HepG2 (cell line): ENCODE results near the gene FBXO33. TPM values are rescaled to one million over a fixed set of nuclear protein-coding genes. Genes with fewer than 3 reads are reported as not detected.
A peak's percentile ranks its signal among the peaks of the same experiment; 100 is the strongest.

Source experiments
- CTCF ChIP-seq: sonication (generic); formaldehyde crosslinking; IDR thresholded peaks from 2 replicates; pipeline ENCODE4 v1.5.0; 2020; ENCODE audit warnings: mild to moderate bottlenecking, missing genetic modification reagents, moderate library complexity
- E2F5 ChIP-seq: sonication (generic); formaldehyde crosslinking; conservative IDR thresholded peaks from 2 replicates; pipeline ENCODE4 v1.4.0; 2020; ENCODE audit warnings: missing genetic modification reagents
- GABPA ChIP-seq, 2 experiments: IDR thresholded peaks; 2 replicates each; pipeline ENCODE4 v1.6.1; 2011 to 2016; ENCODE audit warnings: low read depth in 2 of 2, low read length in 1 of 2, missing biosample characterization in 1 of 2, missing genetic modification characterization in 1 of 2
- GLMP ChIP-seq: sonication (generic); formaldehyde crosslinking; IDR thresholded peaks from 2 replicates; pipeline ENCODE4 v1.9.0; 2021; ENCODE audit warnings: missing genetic modification reagents, mild to moderate bottlenecking, borderline replicate concordance
- KLF6 ChIP-seq: IDR thresholded peaks from 2 replicates; pipeline ENCODE4 v1.8.0; 2016; ENCODE audit warnings: missing biosample characterization, missing genetic modification reagents
- MTERF4 ChIP-seq: sonication (generic); formaldehyde crosslinking; IDR thresholded peaks from 2 replicates; pipeline ENCODE4 v1.8.0; 2023; ENCODE audit warnings: mild to moderate bottlenecking, missing genetic modification reagents
- NFYB ChIP-seq: sonication (generic); formaldehyde crosslinking; IDR thresholded peaks from 2 replicates; pipeline ENCODE4 v1.4.0; 2020; ENCODE audit warnings: missing genetic modification reagents
- PREB ChIP-seq: sonication (generic); formaldehyde crosslinking; IDR thresholded peaks from 2 replicates; pipeline ENCODE4 v1.4.0; 2020; ENCODE audit warnings: missing genetic modification reagents
- TBX3 ChIP-seq: fragments of 450-650 bp; IDR thresholded peaks from 2 replicates; pipeline ENCODE4 v1.6.1; 2017; ENCODE audit warnings: antibody characterized with exemption, mild to moderate bottlenecking, inconsistent platforms, borderline replicate concordance
- THYN1 ChIP-seq: sonication (generic); formaldehyde crosslinking; IDR thresholded peaks from 2 replicates; pipeline ENCODE4 v1.8.1; 2023; ENCODE audit warnings: low read depth, mild to moderate bottlenecking, moderate library complexity, missing genetic modification reagents, borderline replicate concordance
- YEATS4 ChIP-seq: sonication (generic); formaldehyde crosslinking; IDR thresholded peaks from 2 replicates; pipeline ENCODE4 v1.4.0; 2020; ENCODE audit warnings: missing genetic modification reagents, borderline replicate concordance
- ZBTB3 ChIP-seq: sonication (generic); formaldehyde crosslinking; IDR thresholded peaks from 2 replicates; pipeline ENCODE4 v1.4.0; 2020; ENCODE audit warnings: low read depth, mild to moderate bottlenecking, moderate library complexity, missing genetic modification reagents, borderline replicate concordance
- ZBTB37 ChIP-seq: sonication (generic); formaldehyde crosslinking; IDR thresholded peaks from 2 replicates; pipeline ENCODE4 v1.4.0; 2020; ENCODE audit warnings: mild to moderate bottlenecking, missing genetic modification reagents
- ZBTB38 ChIP-seq: sonication (generic); formaldehyde crosslinking; IDR thresholded peaks from 2 replicates; pipeline ENCODE4 v1.5.1; 2020; ENCODE audit warnings: mild to moderate bottlenecking, missing genetic modification reagents
- ZNF639 ChIP-seq: conservative IDR thresholded peaks from 2 replicates; pipeline ENCODE4 v1.6.1; 2018; ENCODE audit warnings: missing genetic modification reagents
- ZNF772 ChIP-seq: sonication (generic); formaldehyde crosslinking; IDR thresholded peaks from 2 replicates; pipeline ENCODE4 v1.5.0; 2020; ENCODE audit warnings: mild to moderate bottlenecking, missing genetic modification reagents
- ZNF788 ChIP-seq: sonication (generic); formaldehyde crosslinking; IDR thresholded peaks from 2 replicates; pipeline ENCODE4 v1.5.0; 2020; ENCODE audit warnings: mild to moderate bottlenecking, missing genetic modification reagents, borderline replicate concordance
- ZNF850 ChIP-seq: sonication (generic); formaldehyde crosslinking; conservative IDR thresholded peaks from 2 replicates; pipeline ENCODE4 v1.9.0; 2021; ENCODE audit warnings: mild to moderate bottlenecking, missing genetic modification reagents
- polyA plus RNA-seq, 8 experiments: library from polyadenylated mRNA; depleted of rRNA in 3 of 8; stranded (reverse) in 7 of 8; unstranded in 1 of 8; fragments of >200 nt; fragmentation: Illumina TruSeq in 4 of 8; extraction: Trizol in 4 of 8; gene quantifications; 2 replicates each; pipeline versions ENCODE4 v1.2.1 to v1.2.3, GENCODE V29; 2011 to 2016; ENCODE audit warnings: low read depth in 4 of 8, missing spikeins in 1 of 8, mixed read lengths in 1 of 8; ENCODE audit not compliant: insufficient read depth in 1 of 8
- total RNA-seq, 5 experiments: library from RNA; depleted of rRNA; stranded (reverse); fragments of >200 nt; fragmentation: Illumina TruSeq; extraction: Trizol; gene quantifications; 2 replicates each; pipeline ENCODE4 v1.2.3, GENCODE V29; 2016; ENCODE audit warnings: low read depth in 1 of 5

FBXO33 gene
- total and polyA plus RNA-seq, 2 of the 13 experiments (the other 11 are each of a cell fraction or from before 2014, with no cell fraction given), result 15.5 to 16.9 TPM

GRCh38 chr14:39432619-39433451, 602 bp upstream of the FBXO33 start (continued):
- TF ChIP-seq GLMP (CRISPR knock-in tag) (no peak; the same call in 1 of the 2 replicates), THYN1 (peak; percentile 95), YEATS4 (CRISPR knock-in tag) (peak; percentile 98), ZBTB37 (CRISPR knock-in tag) (peak; percentile 72), TBX3 (peak; percentile 90), MTERF4 (CRISPR knock-in tag) (peak; percentile 13; the same call in 1 of the 2 replicates), CTCF (CRISPR knock-in tag) (peak; percentile 86), E2F5 (peak; percentile 43; the same call in 1 of the 2 replicates), ZBTB38 (peak; percentile 87), ZNF788 (CRISPR knock-in tag) (peak; percentile 83), NFYB (CRISPR knock-in tag) (peak; percentile 41), ZNF772 (CRISPR knock-in tag) (peak; percentile 94), PREB (CRISPR knock-in tag) (peak; percentile 94; the same call in 1 of the 2 replicates), ZBTB3 (CRISPR knock-in tag) (peak; percentile 67; the same call in 1 of the 2 replicates), KLF6 (CRISPR knock-in tag) (peak; percentile 60; the same call in 1 of the 2 replicates), ZNF850 (CRISPR knock-in tag) (0 out of 2 replicates have a peak, but pooled peaks have one; percentile 60), ZNF639 (peak; percentile 90), GABPA (IDR thresholded peaks at IDR 0.05; ENCODE audit: low read depth, low read length) (no peak), GABPA (CRISPR knock-in tag; IDR thresholded peaks at IDR 0.05; ENCODE audit: low read depth) (no peak)
